H1 (cell line): ENCODE measurements around the gene MARCHF3. TPM values are rescaled to one million over a fixed set of nuclear protein-coding genes. Genes with fewer than 3 reads are reported as not detected.
A peak's percentile ranks its signal among the peaks of the same experiment; 100 is the strongest.

Experiments
- CTCF ChIA-PET: fragments of 300-600 bp; sonication (Branson Sonifier 250); formaldehyde crosslinking; loops from one replicate; lab custom pipeline; 2021; ENCODE audit not compliant: partially characterized antibody; lab: Charles Lee
- POLR2A ChIA-PET: fragments of 300-600 bp; sonication (Branson Sonifier 250); formaldehyde crosslinking; loops from one replicate; lab custom pipeline; 2021; ENCODE audit warnings: inconsistent platforms; ENCODE audit not compliant: partially characterized antibody; lab: Charles Lee
- DNase-seq, 2 experiments: peaks; one replicate each; pipeline versions ENCODE4 v3.0.0 to v3.0.0-alpha.2; 2010 to 2022; ENCODE audit warnings: low spot score in 2 of 2, low read depth in 1 of 2, mixed read lengths in 1 of 2
- FAIRE-seq: peaks from 2 replicates; lab custom pipeline; 2011; peaks lifted over from hg19 to GRCh38; lab: Jason Lieb, UNC
- H2AFZ ChIP-seq: 2 replicates; pipeline ENCODE4 v1.8.1; 2012; ENCODE audit warnings: low read length, inconsistent platforms
- H2AK5ac ChIP-seq: 2 replicates; pipeline ENCODE4 v1.6.1; 2013; ENCODE audit warnings: low read depth, low read length
- H2BK120ac ChIP-seq: replicated peaks from 2 replicates; pipeline ENCODE3; 2013; ENCODE audit warnings: low read depth, low read length, inconsistent platforms
- H2BK12ac ChIP-seq: 2 replicates; pipeline ENCODE4 v1.6.1; 2013; ENCODE audit warnings: low read depth, low read length
- H2BK15ac ChIP-seq: 2 replicates; pipeline ENCODE4 v1.6.1; 2013; ENCODE audit warnings: low read length
- H2BK20ac ChIP-seq: 2 replicates; pipeline ENCODE4 v1.6.1; 2013; ENCODE audit warnings: low read length
- H2BK5ac ChIP-seq: 2 replicates; pipeline ENCODE4 v1.6.1; 2013; ENCODE audit warnings: low read depth, low read length
- H3K14ac ChIP-seq: 2 replicates; pipeline ENCODE4 v1.6.1; 2013; ENCODE audit warnings: inconsistent platforms; ENCODE audit not compliant: insufficient read length
- H3K18ac ChIP-seq: 2 replicates; pipeline ENCODE4 v1.6.1; 2013; ENCODE audit warnings: low read length; ENCODE audit errors: extremely low read depth
- H3K23ac ChIP-seq: 2 replicates; pipeline ENCODE4 v1.6.1; 2013; ENCODE audit warnings: inconsistent platforms; ENCODE audit not compliant: insufficient read length
- H3K23me2 ChIP-seq: 2 replicates; pipeline ENCODE4 v1.6.1; 2013; ENCODE audit warnings: low read depth, low read length
- H3K27ac ChIP-seq: 2 replicates; pipeline ENCODE4 v1.6.1; 2011; ENCODE audit warnings: low read depth, low read length, inconsistent platforms
- H3K27me3 ChIP-seq, 4 experiments: replicated peaks in 1 of 4; 1 replicate in 1 of 4; 2 replicates in 3 of 4; pipeline versions ENCODE4 v1.6.1 to v1.8.1; 2011 to 2013; ENCODE audit warnings: low read length in 3 of 4, mild to moderate bottlenecking in 3 of 4, inconsistent platforms in 2 of 4, mixed read lengths in 2 of 4, moderate library complexity in 1 of 4; ENCODE audit not compliant: control insufficient read depth in 3 of 4, insufficient read depth in 3 of 4; ENCODE audit errors: extremely low read depth in 1 of 4
- H3K36me3 ChIP-seq, 4 experiments: 2 replicates each; pipeline versions ENCODE4 v1.6.1 to v1.8.1; 2011 to 2013; ENCODE audit warnings: mild to moderate bottlenecking in 4 of 4, low read length in 3 of 4, moderate library complexity in 2 of 4, control low read depth in 1 of 4, inconsistent platforms in 1 of 4; ENCODE audit not compliant: insufficient read depth in 4 of 4, control insufficient read depth in 2 of 4
- H3K4ac ChIP-seq: replicated peaks from 2 replicates; pipeline ENCODE3; 2013; ENCODE audit warnings: low read length, low read depth, mixed read lengths, inconsistent platforms; ENCODE audit not compliant: insufficient read length
- H3K4me1 ChIP-seq, 4 experiments: replicated peaks in 1 of 4; 1 replicate in 1 of 4; 2 replicates in 3 of 4; pipeline versions ENCODE4 v1.6.1 to v1.8.1; 2011 to 2013; ENCODE audit warnings: low read length in 3 of 4, inconsistent platforms in 2 of 4, mixed read lengths in 1 of 4; ENCODE audit not compliant: insufficient read depth in 4 of 4, control insufficient read depth in 3 of 4
- H3K4me2 ChIP-seq, 2 experiments: 2 replicates each; pipeline versions ENCODE4 v1.6.1 to v1.8.1; 2011 to 2013; ENCODE audit warnings: low read depth in 2 of 2, low read length in 2 of 2, control low read depth in 1 of 2, inconsistent platforms in 1 of 2, mild to moderate bottlenecking in 1 of 2; ENCODE audit not compliant: insufficient read depth in 1 of 2
- H3K4me3 ChIP-seq, 4 experiments: fragments of 200-600, 300-600 bp in 1 of 4; sonication (generic), shearing (Covaris generic), sonication (Bioruptor Twin) in 1 of 4; 2 replicates each; pipeline versions ENCODE4 v1.5.1 to v1.8.1; 2011 to 2016; ENCODE audit warnings: low read length in 4 of 4, low read depth in 3 of 4, control low read depth in 2 of 4, inconsistent platforms in 2 of 4, mild to moderate bottlenecking in 2 of 4, mixed read lengths in 1 of 4, moderate library complexity in 1 of 4; ENCODE audit not compliant: insufficient read depth in 2 of 4; ENCODE audit errors: extremely low read depth in 1 of 4
- H3K56ac ChIP-seq: replicated peaks from 2 replicates; pipeline ENCODE3; 2013; ENCODE audit warnings: low read depth, mild to moderate bottlenecking, mixed read lengths, low read length, inconsistent platforms; ENCODE audit not compliant: insufficient read length
- H3K79me1 ChIP-seq: 2 replicates; pipeline ENCODE4 v1.6.1; 2013; ENCODE audit warnings: low read depth, low read length, control low read depth
- H3K79me2 ChIP-seq, 2 experiments: 2 replicates each; pipeline versions ENCODE4 v1.6.1 to v1.8.1; 2012 to 2013; ENCODE audit warnings: low read length in 2 of 2, mild to moderate bottlenecking in 2 of 2, inconsistent platforms in 1 of 2; ENCODE audit not compliant: insufficient read depth in 2 of 2, control insufficient read depth in 1 of 2
- H3K9ac ChIP-seq, 4 experiments: replicated peaks in 1 of 4; 1 replicate in 1 of 4; 2 replicates in 3 of 4; pipeline versions ENCODE4 v1.6.1 to v1.8.1; 2011 to 2013; ENCODE audit warnings: low read depth in 3 of 4, low read length in 3 of 4, control low read depth in 2 of 4, mild to moderate bottlenecking in 2 of 4, moderate library complexity in 2 of 4, inconsistent platforms in 1 of 4; ENCODE audit errors: extremely low read depth in 1 of 4
- H3K9me3 ChIP-seq, 2 experiments: 2 replicates each; pipeline versions ENCODE4 v1.6.1 to v1.8.1; 2012 to 2013; ENCODE audit warnings: mild to moderate bottlenecking in 2 of 2, moderate library complexity in 2 of 2, control low read depth in 1 of 2, inconsistent platforms in 1 of 2, low read depth in 1 of 2, low read length in 1 of 2, mixed read lengths in 1 of 2; ENCODE audit not compliant: insufficient read depth in 2 of 2
- H4K20me1 ChIP-seq, 2 experiments: replicated peaks in 1 of 2; 2 replicates each; pipeline versions ENCODE3 to v1.8.1; 2011 to 2013; ENCODE audit warnings: inconsistent platforms in 2 of 2, low read length in 2 of 2, mild to moderate bottlenecking in 1 of 2; ENCODE audit not compliant: insufficient read depth in 2 of 2, control insufficient read depth in 1 of 2
- H4K5ac ChIP-seq: 2 replicates; pipeline ENCODE4 v1.6.1; 2013; ENCODE audit warnings: low read length, low read depth, mixed read lengths, inconsistent platforms; ENCODE audit not compliant: insufficient read length
- H4K8ac ChIP-seq: 2 replicates; pipeline ENCODE4 v1.8.0; 2013; ENCODE audit warnings: mild to moderate bottlenecking, moderate library complexity, low read length, inconsistent platforms; ENCODE audit not compliant: insufficient read depth; ENCODE audit errors: extremely low read depth
- H4K91ac ChIP-seq: replicated peaks from 2 replicates; pipeline ENCODE3; 2013; ENCODE audit warnings: low read length, mixed read lengths, inconsistent platforms; ENCODE audit not compliant: insufficient read length
- BACH1 ChIP-seq: IDR thresholded peaks from 2 replicates; pipeline ENCODE4 v1.6.1; 2012; ENCODE audit warnings: low read length, improper control_type of control experiment
- CHD1 ChIP-seq: IDR thresholded peaks from 2 replicates; pipeline ENCODE4 v1.6.1; 2012; ENCODE audit warnings: low read depth, low read length, improper control_type of control experiment
- EZH2 ChIP-seq: fragments of 200-600 bp; sonication (generic); IDR thresholded peaks from 2 replicates; pipeline ENCODE4 v1.7.1; 2012; ENCODE audit warnings: low read depth, mild to moderate bottlenecking, moderate library complexity, low read length, inconsistent platforms; ENCODE audit not compliant: severe bottlenecking
- GABPA ChIP-seq: IDR thresholded peaks from 2 replicates; pipeline ENCODE4 v1.6.1; 2011; ENCODE audit warnings: mild to moderate bottlenecking, low read length, moderate library complexity, borderline replicate concordance; ENCODE audit not compliant: insufficient read depth
- JUN ChIP-seq: IDR thresholded peaks from 2 replicates; pipeline ENCODE4 v1.6.1; 2011; ENCODE audit warnings: low read depth, mild to moderate bottlenecking, improper control_type of control experiment, low read length
- JUND ChIP-seq: IDR thresholded peaks from 2 replicates; pipeline ENCODE4 v1.6.1; 2011; ENCODE audit warnings: mild to moderate bottlenecking, improper control_type of control experiment, low read length
- KDM5A ChIP-seq: fragments of 200-600 bp; IDR thresholded peaks from 2 replicates; pipeline ENCODE4 v1.7.1; 2012; ENCODE audit warnings: mild to moderate bottlenecking, low read length, inconsistent platforms, mixed read lengths
- RBBP5 ChIP-seq: IDR thresholded peaks from 2 replicates; pipeline ENCODE4 v1.7.1; 2012; ENCODE audit warnings: low read depth, mild to moderate bottlenecking, inconsistent platforms, low read length, moderate library complexity, borderline replicate concordance
- TAF1 ChIP-seq: IDR thresholded peaks from 2 replicates; pipeline ENCODE4 v1.6.1; 2011; ENCODE audit warnings: mild to moderate bottlenecking, low read depth, low read length
- TAF7 ChIP-seq: optimal IDR thresholded peaks from 2 replicates; pipeline ENCODE3; 2011; ENCODE audit warnings: low read depth, mild to moderate bottlenecking, inconsistent platforms, low read length, moderate library complexity, borderline replicate concordance
- WGBS, 2 experiments: shearing (Covaris generic) in 1 of 2; methylation state at CpG; one replicate each; pipeline versions ENCODE4 v1.1.6 to v1.1.7; 2013 to 2015; ENCODE audit warnings: low lambda C conversion rate in 2 of 2, mixed read lengths in 2 of 2, inconsistent platforms in 1 of 2, low coverage in 1 of 2, missing lambda C conversion rate in 1 of 2; ENCODE audit not compliant: insufficient replicate concordance in 2 of 2, insufficient coverage in 1 of 2, insufficient read length in 1 of 2; ENCODE audit errors: extremely low coverage in 1 of 2, missing lambda C conversion rate in 1 of 2; 5-methylcytosine and 5-hydroxymethylcytosine counted together
- polyA plus RNA-seq, 7 experiments: library from polyadenylated mRNA; depleted of rRNA in 3 of 7; stranded (reverse) in 5 of 7; unstranded in 2 of 7; fragments of >200 nt in 5 of 7; fragments of 200-250 nt in 2 of 7; gene quantifications; 1 replicate in 5 of 7; 2 replicates in 1 of 7; 4 replicates in 1 of 7; pipeline versions ENCODE4 v1.2.1 to v1.2.3, GENCODE V29; 2011 to 2013; ENCODE audit warnings: missing spikeins in 2 of 7, mixed read lengths in 2 of 7
- total RNA-seq: library from RNA; stranded (reverse); fragmentation: NEBNext Ultra II Directional; extraction: Animal tissue kit (Norgen Biotek cat#: 25700); gene quantifications from 2 replicates; pipeline ENCODE4 v1.2.1, GENCODE V29; 2021

The MARCHF3 gene
- total and polyA plus RNA-seq, 2 of the 8 experiments (the other 6 are each of a cell fraction or from before 2014, with no cell fraction given), result 12.0 to 16.9 TPM

DNA sequence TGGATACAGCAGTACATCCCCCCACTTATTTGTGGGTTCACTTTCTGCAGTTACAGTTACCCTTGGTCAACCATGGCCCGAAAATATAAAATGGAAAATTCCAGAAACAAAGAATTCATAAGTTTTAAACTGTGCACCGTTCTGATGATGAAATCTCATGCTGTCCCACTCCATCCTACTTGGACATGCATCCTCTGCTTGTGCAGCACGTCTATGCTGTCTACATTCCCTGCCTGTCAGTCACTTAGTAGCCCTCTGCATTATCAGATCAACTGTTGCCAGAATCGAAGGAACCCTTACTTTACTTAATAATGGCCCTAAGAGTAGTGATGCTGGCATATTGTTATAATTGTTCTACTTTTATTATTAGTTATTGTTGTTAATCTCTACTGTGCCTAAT, 14.6 kb downstream of the MARCHF3 start:
- WGBS, 2 experiments, result 89% methylated on average over 4 of the region's 4 CpGs; no CpG with 5 or more reads in 1 of the 2 experiments
- no peak overlapping the region for H4K91ac ChIP-seq
- no peak for TF ChIP-seq TAF7
- no peak for TF ChIP-seq BACH1
- no peak for TF ChIP-seq EZH2
- no peak for TF ChIP-seq CHD1
- no peak for TF ChIP-seq RBBP5
- no peak for TF ChIP-seq JUN
- TF ChIP-seq KDM5A, result no peak
- no peak for TF ChIP-seq GABPA
- TF ChIP-seq TAF1, result no peak
- TF ChIP-seq JUND, result no peak
- no peaks in the 10 kb centered on the region for H3K79me1 ChIP-seq
- peaks cover 0 to 1% of the 10 kb centered on the region in 2 experiments for H4K20me1 ChIP-seq
- H4K8ac ChIP-seq, result no peak overlapping the region
- H3K9ac ChIP-seq, result no peak overlapping the region
- no peak overlapping the region for H3K4me2 ChIP-seq
- no peak overlapping the region for H2BK12ac ChIP-seq
- no peaks in the 10 kb centered on the region for H3K27me3 ChIP-seq
- H3K4me3 ChIP-seq, result no peak overlapping the region
- no peaks in the 10 kb centered on the region; a peak in 1 of 7 replicates for H3K4me1 ChIP-seq
- H3K9me3 ChIP-seq, result no peaks in the 10 kb centered on the region
- no peaks in the 10 kb centered on the region for H3K36me3 ChIP-seq
- H3K56ac ChIP-seq, result no peak overlapping the region
- H3K4ac ChIP-seq, result no peak overlapping the region
- no peak overlapping the region for H4K5ac ChIP-seq
- no peak overlapping the region for H3K14ac ChIP-seq
- no peak overlapping the region for H3K23ac ChIP-seq
- H2AK5ac ChIP-seq, result no peak overlapping the region
- no peak overlapping the region for H2BK120ac ChIP-seq
- no peak overlapping the region for H2BK15ac ChIP-seq
- no peak overlapping the region for H3K27ac ChIP-seq
- H3K79me2 ChIP-seq, result peaks cover 0 to 10% of the 10 kb centered on the region in 2 experiments; a peak in 2 of 4 replicates
- ChIA-PET POLR2A (no interaction called here), CTCF (no interaction called here)
- no peak for FAIRE-seq
- H3K23me2 ChIP-seq, result no peaks in the 10 kb centered on the region; the same call in 1 of the 2 replicates
- no peak for DNase-seq
- no peak overlapping the region for H2BK20ac ChIP-seq
- no peak overlapping the region for H2BK5ac ChIP-seq
- 0 out of 2 replicates have a peak overlapping the region, but pooled peaks have one; percentile 39 for H3K18ac ChIP-seq
- no peak overlapping the region for H2AFZ ChIP-seq
